Endodermal cell (in vitro differentiated cells): ENCODE results near the gene GNG12. TPM values are rescaled to one million over a fixed set of nuclear protein-coding genes. Genes with fewer than 3 reads are reported as not detected.

Experiments used
- DNase-seq: peaks from one replicate; pipeline ENCODE4 v3.0.0-alpha.2; 2017
- H3K27ac ChIP-seq: 2 replicates; pipeline ENCODE4 v1.5.1; 2013; ENCODE audit warnings: mild to moderate bottlenecking, low read depth, low read length, moderate library complexity
- H3K27me3 ChIP-seq: 2 replicates; pipeline ENCODE4 v1.6.1; 2013; ENCODE audit warnings: mild to moderate bottlenecking, low read length, moderate library complexity; ENCODE audit not compliant: insufficient read depth, control insufficient read depth, poor library complexity, severe bottlenecking
- H3K36me3 ChIP-seq: 2 replicates; pipeline ENCODE4 v1.7.0; 2013; ENCODE audit warnings: mild to moderate bottlenecking, low read length, moderate library complexity; ENCODE audit not compliant: control insufficient read depth, insufficient read depth
- H3K4me1 ChIP-seq: one replicate; pipeline ENCODE4 v1.7.0; 2013; ENCODE audit warnings: low read length; ENCODE audit not compliant: control insufficient read depth, insufficient read depth
- H3K4me3 ChIP-seq: 2 replicates; pipeline ENCODE4 v1.5.1; 2013; ENCODE audit warnings: mild to moderate bottlenecking, low read length, moderate library complexity
- H3K9ac ChIP-seq: 2 replicates; pipeline ENCODE4 v1.6.1; 2013; ENCODE audit warnings: mild to moderate bottlenecking, low read length, moderate library complexity; ENCODE audit not compliant: poor library complexity, severe bottlenecking; ENCODE audit errors: extremely low read depth
- H3K9me3 ChIP-seq: 2 replicates; pipeline ENCODE4 v1.6.1; 2013; ENCODE audit warnings: mild to moderate bottlenecking, low read length, moderate library complexity; ENCODE audit not compliant: control insufficient read depth
- H3K27ac Mint-ChIP-seq: 2 replicates; pipeline ENCODE4 v1.8.0; 2020; ENCODE audit warnings: mixed read lengths
- H3K27me3 Mint-ChIP-seq: 2 replicates; pipeline ENCODE4 v1.8.0; 2021; ENCODE audit warnings: mild to moderate bottlenecking, mixed read lengths; ENCODE audit not compliant: insufficient read depth
- H3K36me3 Mint-ChIP-seq: 2 replicates; pipeline ENCODE4 v1.8.0; 2020; ENCODE audit warnings: low read depth, mixed read lengths
- H3K4me1 Mint-ChIP-seq: 2 replicates; pipeline ENCODE4 v1.8.0; 2020; ENCODE audit warnings: mixed read lengths
- H3K4me3 Mint-ChIP-seq: 2 replicates; pipeline ENCODE4 v1.8.0; 2020; ENCODE audit warnings: mild to moderate bottlenecking, moderate library complexity, mixed read lengths
- H3K9me3 Mint-ChIP-seq: 2 replicates; pipeline ENCODE4 v1.8.0; 2020; ENCODE audit warnings: mild to moderate bottlenecking, mixed read lengths
- WGBS, 2 experiments: methylation state at CpG; one replicate each; pipeline versions ENCODE4 v1.1.5 to v1.1.7; 2013; ENCODE audit warnings: missing lambda C conversion rate in 2 of 2, mixed read lengths in 1 of 2; ENCODE audit not compliant: insufficient coverage in 1 of 2, insufficient read length in 1 of 2; 5-methylcytosine and 5-hydroxymethylcytosine counted together
- total RNA-seq, 2 donors: library from RNA; stranded (reverse); fragmentation: NEBNext Ultra II Directional in 1 of 2; extraction: Animal tissue kit (Norgen Biotek cat#: 25700) in 1 of 2; gene quantifications; 2 replicates in 1 of 2; 3 replicates in 1 of 2; pipeline ENCODE4 v1.2.1, GENCODE V29; 2021
- TF ChIP-seq, protein P1 (sequence below): fragments of 200-600 bp; sonication (generic); conservative IDR thresholded peaks from 2 replicates; pipeline ENCODE4 v1.5.0; 2021; ENCODE audit warnings: antibody characterized with exemption, mild to moderate bottlenecking

GNG12 gene
- total RNA-seq, 2 donors from 2014 or later = 7.7 to 9.2 TPM

DNA sequence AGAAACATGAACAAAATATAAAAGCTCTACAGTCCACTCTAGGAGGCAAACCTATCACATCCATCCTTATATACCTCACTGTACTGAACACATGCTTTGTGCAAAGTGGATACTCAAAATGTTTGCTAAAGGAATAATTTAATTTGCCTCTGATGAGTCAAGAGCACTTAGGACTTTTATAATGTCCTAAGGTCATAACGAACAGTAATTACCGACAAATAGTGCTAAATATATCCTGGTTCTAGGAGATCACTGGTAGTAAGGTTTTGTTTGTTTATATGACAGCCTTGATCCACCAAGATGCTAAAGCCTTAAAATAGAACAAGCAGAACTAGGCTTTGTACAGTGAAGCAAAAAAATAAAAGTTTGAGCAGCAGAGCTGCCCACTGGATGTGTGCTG, 77.6 kb downstream of the GNG12 start:
- Histone ChIP-seq H3K36me3 (no peaks in the 10 kb centered on the region), H3K9ac (no peak overlapping the region), H3K4me1 (peaks cover 3% of the 10 kb centered on the region), H3K9me3 (no peaks in the 10 kb centered on the region), H3K27ac (no peak overlapping the region), H3K27me3 (no peaks in the 10 kb centered on the region), H3K4me3 (no peak overlapping the region)
- no peak overlapping the region for H3K4me3 Mint-ChIP-seq
- no peak overlapping the region for H3K27ac Mint-ChIP-seq
- H3K36me3 Mint-ChIP-seq = no peaks in the 10 kb centered on the region
- H3K9me3 Mint-ChIP-seq = no peaks in the 10 kb centered on the region
- TF ChIP-seq, protein P1, sequence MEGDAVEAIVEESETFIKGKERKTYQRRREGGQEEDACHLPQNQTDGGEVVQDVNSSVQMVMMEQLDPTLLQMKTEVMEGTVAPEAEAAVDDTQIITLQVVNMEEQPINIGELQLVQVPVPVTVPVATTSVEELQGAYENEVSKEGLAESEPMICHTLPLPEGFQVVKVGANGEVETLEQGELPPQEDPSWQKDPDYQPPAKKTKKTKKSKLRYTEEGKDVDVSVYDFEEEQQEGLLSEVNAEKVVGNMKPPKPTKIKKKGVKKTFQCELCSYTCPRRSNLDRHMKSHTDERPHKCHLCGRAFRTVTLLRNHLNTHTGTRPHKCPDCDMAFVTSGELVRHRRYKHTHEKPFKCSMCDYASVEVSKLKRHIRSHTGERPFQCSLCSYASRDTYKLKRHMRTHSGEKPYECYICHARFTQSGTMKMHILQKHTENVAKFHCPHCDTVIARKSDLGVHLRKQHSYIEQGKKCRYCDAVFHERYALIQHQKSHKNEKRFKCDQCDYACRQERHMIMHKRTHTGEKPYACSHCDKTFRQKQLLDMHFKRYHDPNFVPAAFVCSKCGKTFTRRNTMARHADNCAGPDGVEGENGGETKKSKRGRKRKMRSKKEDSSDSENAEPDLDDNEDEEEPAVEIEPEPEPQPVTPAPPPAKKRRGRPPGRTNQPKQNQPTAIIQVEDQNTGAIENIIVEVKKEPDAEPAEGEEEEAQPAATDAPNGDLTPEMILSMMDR = no peak
- WGBS, 2 experiments = 95 to 100% methylated on average over 1 to 2 of the region's 2 CpGs
- no peak for DNase-seq
- H3K27me3 Mint-ChIP-seq = peaks cover 5% of the 10 kb centered on the region
- peaks cover 15% of the 10 kb centered on the region for H3K4me1 Mint-ChIP-seq

DNA sequence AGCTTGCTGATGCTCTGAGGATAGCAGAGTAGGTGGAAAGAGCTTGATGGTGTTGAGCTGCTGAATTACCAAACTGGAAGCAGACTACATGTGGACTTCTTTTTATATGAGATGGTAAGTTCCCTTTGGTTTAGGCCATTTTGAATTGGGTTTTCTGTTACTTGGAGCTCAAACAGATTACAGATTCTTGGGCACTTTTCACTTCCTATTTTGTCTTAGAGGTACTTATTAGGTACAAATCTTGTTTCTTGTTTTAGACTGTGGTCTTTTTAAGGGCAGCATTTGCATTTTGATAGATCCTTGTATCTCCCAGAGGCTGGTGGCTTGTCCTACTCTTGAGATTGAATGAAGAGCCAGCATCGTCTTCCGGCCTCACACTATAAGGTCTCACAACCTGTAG, 78.1 kb downstream of the GNG12 start:
- TF ChIP-seq, protein P1 = no peak
- Histone ChIP-seq H3K9ac (no peak overlapping the region), H3K27me3 (no peaks in the 10 kb centered on the region), H3K27ac (no peak overlapping the region), H3K36me3 (no peaks in the 10 kb centered on the region), H3K9me3 (no peaks in the 10 kb centered on the region), H3K4me3 (no peak overlapping the region), H3K4me1 (peaks cover 7% of the 10 kb centered on the region)
- Mint-ChIP-seq H3K36me3 (no peaks in the 10 kb centered on the region), H3K27me3 (peaks cover 2% of the 10 kb centered on the region), H3K9me3 (no peaks in the 10 kb centered on the region), H3K27ac (no peak overlapping the region), H3K4me3 (no peak overlapping the region), H3K4me1 (peaks cover 20% of the 10 kb centered on the region)
- no peak for DNase-seq
- 92 to 96% methylated on average over 2 of the region's 2 CpGs for WGBS, 2 experiments

DNA sequence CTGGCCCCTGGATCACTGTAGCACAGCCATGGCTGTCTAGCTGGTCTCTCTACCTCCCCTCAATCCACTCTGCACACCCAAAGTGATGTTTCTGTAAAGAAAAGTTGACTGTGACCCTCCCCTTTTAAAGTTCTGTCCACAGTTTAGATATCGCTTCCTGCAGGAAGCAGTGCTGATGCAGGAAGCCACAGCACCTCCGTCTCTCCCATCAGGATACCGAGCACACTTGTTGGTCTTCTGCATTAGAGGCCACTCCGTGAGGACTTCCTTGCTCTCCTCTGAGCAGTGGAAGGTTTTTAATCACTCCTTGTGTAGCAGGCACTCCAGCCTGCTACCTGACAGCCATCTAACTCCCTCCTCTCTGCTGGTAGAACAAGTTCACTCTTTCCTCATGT, 78.7 kb downstream of the GNG12 start:
- Histone ChIP-seq H3K4me3 (no peak overlapping the region), H3K36me3 (no peaks in the 10 kb centered on the region), H3K27me3 (no peaks in the 10 kb centered on the region), H3K9me3 (no peaks in the 10 kb centered on the region), H3K4me1 (peaks cover 10% of the 10 kb centered on the region), H3K27ac (no peak overlapping the region), H3K9ac (no peak overlapping the region)
- Mint-ChIP-seq H3K27me3 (peaks cover 2% of the 10 kb centered on the region), H3K4me3 (no peak overlapping the region), H3K27ac (no peak overlapping the region), H3K9me3 (no peaks in the 10 kb centered on the region), H3K4me1 (peaks cover 21% of the 10 kb centered on the region), H3K36me3 (no peaks in the 10 kb centered on the region)
- TF ChIP-seq, protein P1 = no peak
- no peak for DNase-seq
- WGBS, 2 experiments = 91 to 94% methylated on average over 2 to 4 of the region's 4 CpGs
